Measurements from ENCODE around the gene B3GALT6.

DNA sequence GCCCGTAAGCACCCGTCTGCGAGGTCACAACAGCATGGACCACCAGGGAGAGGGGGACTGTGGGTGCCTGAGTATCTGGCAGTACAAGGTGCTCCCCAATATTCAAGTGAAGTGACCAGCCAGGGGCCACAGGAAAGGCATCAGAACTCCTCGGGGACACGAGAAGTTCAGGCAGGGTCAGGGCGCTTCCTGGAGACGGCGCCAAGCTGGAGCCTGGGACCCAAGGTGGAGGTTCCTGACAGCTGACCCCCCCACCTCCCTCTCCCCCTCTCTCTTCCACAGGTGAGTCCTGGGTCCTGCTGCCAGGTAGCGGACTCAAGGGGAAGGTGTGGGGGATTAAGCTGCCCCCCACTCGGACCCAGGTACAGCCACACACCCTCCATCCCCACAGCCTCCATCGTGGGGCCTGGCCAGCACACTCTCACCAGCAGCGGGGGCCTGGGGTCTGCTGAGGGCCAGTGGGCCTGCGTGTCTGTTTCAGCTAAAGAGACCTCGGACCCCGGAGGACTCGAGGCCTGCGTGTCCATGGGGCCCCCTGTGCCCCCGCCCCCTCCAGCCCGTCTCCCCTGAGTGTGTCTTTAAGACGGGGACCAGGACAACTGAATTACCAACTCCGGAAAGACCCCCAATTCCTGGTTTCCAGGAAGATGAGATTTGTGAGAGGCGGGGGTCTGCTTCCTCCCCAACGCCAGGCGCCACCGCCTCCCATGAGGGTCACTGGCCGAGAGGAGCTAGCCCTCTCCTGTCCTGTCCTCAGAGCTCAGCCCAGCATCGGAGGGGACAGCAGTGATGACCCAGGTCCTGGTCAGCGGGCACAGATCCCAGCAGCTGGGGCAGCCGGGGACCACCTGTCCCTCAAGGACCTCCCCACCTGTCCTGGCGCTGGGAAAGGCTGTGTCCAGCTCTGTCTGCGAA lies 31.8 kb upstream of the B3GALT6 start:
- no peak for TF ChIP-seq EP300 (IDR thresholded peaks at IDR 0.05)
- TF ChIP-seq, protein P1, sequence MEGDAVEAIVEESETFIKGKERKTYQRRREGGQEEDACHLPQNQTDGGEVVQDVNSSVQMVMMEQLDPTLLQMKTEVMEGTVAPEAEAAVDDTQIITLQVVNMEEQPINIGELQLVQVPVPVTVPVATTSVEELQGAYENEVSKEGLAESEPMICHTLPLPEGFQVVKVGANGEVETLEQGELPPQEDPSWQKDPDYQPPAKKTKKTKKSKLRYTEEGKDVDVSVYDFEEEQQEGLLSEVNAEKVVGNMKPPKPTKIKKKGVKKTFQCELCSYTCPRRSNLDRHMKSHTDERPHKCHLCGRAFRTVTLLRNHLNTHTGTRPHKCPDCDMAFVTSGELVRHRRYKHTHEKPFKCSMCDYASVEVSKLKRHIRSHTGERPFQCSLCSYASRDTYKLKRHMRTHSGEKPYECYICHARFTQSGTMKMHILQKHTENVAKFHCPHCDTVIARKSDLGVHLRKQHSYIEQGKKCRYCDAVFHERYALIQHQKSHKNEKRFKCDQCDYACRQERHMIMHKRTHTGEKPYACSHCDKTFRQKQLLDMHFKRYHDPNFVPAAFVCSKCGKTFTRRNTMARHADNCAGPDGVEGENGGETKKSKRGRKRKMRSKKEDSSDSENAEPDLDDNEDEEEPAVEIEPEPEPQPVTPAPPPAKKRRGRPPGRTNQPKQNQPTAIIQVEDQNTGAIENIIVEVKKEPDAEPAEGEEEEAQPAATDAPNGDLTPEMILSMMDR (IDR thresholded peaks at IDR 0.05): no peak
- no peak for TF ChIP-seq POLR2AphosphoS5 (IDR thresholded peaks at IDR 0.05)
- no peak for TF ChIP-seq POLR2A (IDR thresholded peaks at IDR 0.05)

All from stomach (tissue), 4 donors.